Panc1 (cell line): Measurements from ENCODE around the gene PCDHGB2.

Source experiments
- SIN3A ChIP-seq: IDR thresholded peaks from 2 replicates; pipeline ENCODE4 v1.6.1; 2012; ENCODE audit warnings: low read depth, mild to moderate bottlenecking, low read length, moderate library complexity, borderline replicate concordance; ENCODE audit not compliant: insufficient read depth
- TF ChIP-seq, protein P1 (sequence below): fragments of 450-650 bp; IDR thresholded peaks from 2 replicates; pipeline ENCODE4 v1.5.1; 2017; ENCODE audit warnings: mild to moderate bottlenecking
- TF ChIP-seq, protein P2 (sequence below), 2 experiments: IDR thresholded peaks; 2 replicates each; pipeline ENCODE4 v1.6.1; 2011 to 2012; ENCODE audit warnings: low read depth in 2 of 2, control low read depth in 1 of 2, low read length in 1 of 2, mild to moderate bottlenecking in 1 of 2, moderate library complexity in 1 of 2; ENCODE audit not compliant: insufficient read depth in 1 of 2

DNA sequence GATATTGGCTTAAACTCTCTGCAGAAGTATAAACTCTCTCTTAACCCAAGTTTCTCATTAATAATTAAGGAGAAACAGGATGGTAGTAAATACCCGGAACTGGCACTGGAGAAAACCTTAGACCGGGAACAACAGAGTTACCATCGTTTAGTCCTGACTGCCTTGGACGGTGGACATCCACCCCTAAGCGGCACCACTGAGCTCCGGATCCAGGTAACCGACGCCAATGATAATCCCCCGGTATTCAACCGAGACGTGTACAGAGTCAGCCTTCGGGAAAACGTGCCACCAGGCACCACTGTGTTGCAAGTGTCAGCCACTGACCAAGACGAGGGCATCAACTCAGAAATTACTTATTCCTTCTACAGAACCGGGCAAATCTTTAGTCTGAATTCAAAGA lies 38.8 kb downstream of the PCDHGB2 start:
- TF ChIP-seq, protein P1, sequence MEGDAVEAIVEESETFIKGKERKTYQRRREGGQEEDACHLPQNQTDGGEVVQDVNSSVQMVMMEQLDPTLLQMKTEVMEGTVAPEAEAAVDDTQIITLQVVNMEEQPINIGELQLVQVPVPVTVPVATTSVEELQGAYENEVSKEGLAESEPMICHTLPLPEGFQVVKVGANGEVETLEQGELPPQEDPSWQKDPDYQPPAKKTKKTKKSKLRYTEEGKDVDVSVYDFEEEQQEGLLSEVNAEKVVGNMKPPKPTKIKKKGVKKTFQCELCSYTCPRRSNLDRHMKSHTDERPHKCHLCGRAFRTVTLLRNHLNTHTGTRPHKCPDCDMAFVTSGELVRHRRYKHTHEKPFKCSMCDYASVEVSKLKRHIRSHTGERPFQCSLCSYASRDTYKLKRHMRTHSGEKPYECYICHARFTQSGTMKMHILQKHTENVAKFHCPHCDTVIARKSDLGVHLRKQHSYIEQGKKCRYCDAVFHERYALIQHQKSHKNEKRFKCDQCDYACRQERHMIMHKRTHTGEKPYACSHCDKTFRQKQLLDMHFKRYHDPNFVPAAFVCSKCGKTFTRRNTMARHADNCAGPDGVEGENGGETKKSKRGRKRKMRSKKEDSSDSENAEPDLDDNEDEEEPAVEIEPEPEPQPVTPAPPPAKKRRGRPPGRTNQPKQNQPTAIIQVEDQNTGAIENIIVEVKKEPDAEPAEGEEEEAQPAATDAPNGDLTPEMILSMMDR, result no peak
- TF ChIP-seq, protein P2, sequence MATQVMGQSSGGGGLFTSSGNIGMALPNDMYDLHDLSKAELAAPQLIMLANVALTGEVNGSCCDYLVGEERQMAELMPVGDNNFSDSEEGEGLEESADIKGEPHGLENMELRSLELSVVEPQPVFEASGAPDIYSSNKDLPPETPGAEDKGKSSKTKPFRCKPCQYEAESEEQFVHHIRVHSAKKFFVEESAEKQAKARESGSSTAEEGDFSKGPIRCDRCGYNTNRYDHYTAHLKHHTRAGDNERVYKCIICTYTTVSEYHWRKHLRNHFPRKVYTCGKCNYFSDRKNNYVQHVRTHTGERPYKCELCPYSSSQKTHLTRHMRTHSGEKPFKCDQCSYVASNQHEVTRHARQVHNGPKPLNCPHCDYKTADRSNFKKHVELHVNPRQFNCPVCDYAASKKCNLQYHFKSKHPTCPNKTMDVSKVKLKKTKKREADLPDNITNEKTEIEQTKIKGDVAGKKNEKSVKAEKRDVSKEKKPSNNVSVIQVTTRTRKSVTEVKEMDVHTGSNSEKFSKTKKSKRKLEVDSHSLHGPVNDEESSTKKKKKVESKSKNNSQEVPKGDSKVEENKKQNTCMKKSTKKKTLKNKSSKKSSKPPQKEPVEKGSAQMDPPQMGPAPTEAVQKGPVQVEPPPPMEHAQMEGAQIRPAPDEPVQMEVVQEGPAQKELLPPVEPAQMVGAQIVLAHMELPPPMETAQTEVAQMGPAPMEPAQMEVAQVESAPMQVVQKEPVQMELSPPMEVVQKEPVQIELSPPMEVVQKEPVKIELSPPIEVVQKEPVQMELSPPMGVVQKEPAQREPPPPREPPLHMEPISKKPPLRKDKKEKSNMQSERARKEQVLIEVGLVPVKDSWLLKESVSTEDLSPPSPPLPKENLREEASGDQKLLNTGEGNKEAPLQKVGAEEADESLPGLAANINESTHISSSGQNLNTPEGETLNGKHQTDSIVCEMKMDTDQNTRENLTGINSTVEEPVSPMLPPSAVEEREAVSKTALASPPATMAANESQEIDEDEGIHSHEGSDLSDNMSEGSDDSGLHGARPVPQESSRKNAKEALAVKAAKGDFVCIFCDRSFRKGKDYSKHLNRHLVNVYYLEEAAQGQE (IDR thresholded peaks at IDR 0.05; ENCODE audit: insufficient read depth in 1 of 2, low read depth in 2 of 2, low read length in 1 of 2), result no peak
- TF ChIP-seq SIN3A, result no peak
